Prostate gland (tissue), 2 donors: ENCODE measurements around the gene PTGR2. TPM values are rescaled to one million over a fixed set of nuclear protein-coding genes. Genes with fewer than 3 reads are reported as not detected.

Source experiments
- DNase-seq: peaks from one replicate; pipeline ENCODE4 v3.0.0-alpha.2; 2019; ENCODE audit warnings: low spot score
- H3K27ac ChIP-seq, 2 donors: fragments of 200-600 bp; sonication (generic); 2 replicates each; pipeline ENCODE4 v1.5.1; 2017 to 2019
- H3K27me3 ChIP-seq: fragments of 200-600 bp; sonication (generic); replicated peaks from 2 replicates; pipeline ENCODE4 v1.5.1; 2019; ENCODE audit not compliant: insufficient read depth
- H3K36me3 ChIP-seq, 2 donors: fragments of 200-600 bp; sonication (generic); 1 replicate in 1 of 2; 2 replicates in 1 of 2; pipeline versions ENCODE4 v1.5.1 to v1.8.1; 2017 to 2019
- H3K4me1 ChIP-seq: fragments of 200-600 bp; sonication (generic); replicated peaks from 2 replicates; pipeline ENCODE4 v1.5.1; 2019
- H3K4me3 ChIP-seq, 2 donors: fragments of 200-600 bp; sonication (generic); 2 replicates each; pipeline ENCODE4 v1.5.1; 2017 to 2019
- H3K9me3 ChIP-seq: fragments of 200-600 bp; sonication (generic); 2 replicates; pipeline ENCODE4 v1.5.1; 2017
- CTCF ChIP-seq, 4 experiments: fragments of 200-600 bp in 2 of 4; fragments of 450-650 bp in 2 of 4; sonication (generic) in 2 of 4; IDR thresholded peaks; 1 replicate in 3 of 4; 2 replicates in 1 of 4; pipeline ENCODE4 v1.5.1; 2016 to 2019; ENCODE audit warnings: antibody characterized with exemption in 4 of 4, mild to moderate bottlenecking in 2 of 4, moderate library complexity in 2 of 4
- POLR2A ChIP-seq: fragments of 450-650 bp; IDR thresholded peaks from one replicate; pipeline ENCODE4 v1.6.1; 2016; ENCODE audit warnings: antibody characterized with exemption, mild to moderate bottlenecking
- POLR2AphosphoS5 ChIP-seq: sonication (generic); formaldehyde crosslinking; IDR thresholded peaks from one replicate; pipeline ENCODE4 v1.6.1; 2017; ENCODE audit warnings: antibody characterized with exemption
- WGBS: methylation state at CpG from one replicate; pipeline ENCODE4 v1.1.5; 2018; 5-methylcytosine and 5-hydroxymethylcytosine counted together
- intact Hi-C: fragments of 100-400 bp; cut with DNase I; formaldehyde crosslinking; loops from one replicate; pipeline ENCODE4 v1.14.2; 2022
- total RNA-seq, 2 donors: library from RNA; depleted of rRNA; stranded (reverse); fragments of >200 nt; gene quantifications; one replicate each; pipeline ENCODE4 v1.1.0, GENCODE V29; 2016

The PTGR2 gene
- total RNA-seq, 2 donors from 2014 or later, result 10.7 to 13.6 TPM

DNA sequence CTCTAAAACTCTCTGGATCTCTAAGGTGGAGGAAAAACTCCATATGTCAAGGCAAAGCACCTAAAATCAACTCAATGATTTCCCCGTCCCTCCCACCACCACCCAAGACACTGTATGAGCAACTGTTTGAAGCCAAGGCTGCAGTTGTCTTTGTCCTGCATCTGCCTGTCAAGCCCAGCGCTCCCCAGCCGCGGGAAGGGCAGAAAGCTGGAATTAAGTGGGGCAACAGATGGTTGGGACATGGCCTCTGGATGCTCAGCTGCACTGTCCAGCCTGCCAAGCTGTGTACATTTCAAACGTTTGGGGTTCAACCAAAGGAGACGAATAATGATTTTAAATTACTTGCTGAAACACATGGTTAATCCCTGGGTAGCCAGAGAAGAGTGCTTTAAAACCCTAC lies 42.2 kb upstream of the PTGR2 start:
- H3K27me3 ChIP-seq, result no peaks in the 10 kb centered on the region
- H3K4me1 ChIP-seq, result no peaks in the 10 kb centered on the region
- no peaks in the 10 kb centered on the region for H3K9me3 ChIP-seq
- no peak for DNase-seq
- intact Hi-C loops, result no loop called here
- WGBS, result 68% methylated on average over 6 of the region's 6 CpGs
- TF ChIP-seq POLR2AphosphoS5, result no peak
- TF ChIP-seq POLR2A, result no peak
- no peak for TF ChIP-seq CTCF (IDR thresholded peaks at IDR 0.05)
- no peak overlapping the region for H3K27ac ChIP-seq
- H3K4me3 ChIP-seq, result no peak overlapping the region
- H3K36me3 ChIP-seq, result no peaks in the 10 kb centered on the region

DNA sequence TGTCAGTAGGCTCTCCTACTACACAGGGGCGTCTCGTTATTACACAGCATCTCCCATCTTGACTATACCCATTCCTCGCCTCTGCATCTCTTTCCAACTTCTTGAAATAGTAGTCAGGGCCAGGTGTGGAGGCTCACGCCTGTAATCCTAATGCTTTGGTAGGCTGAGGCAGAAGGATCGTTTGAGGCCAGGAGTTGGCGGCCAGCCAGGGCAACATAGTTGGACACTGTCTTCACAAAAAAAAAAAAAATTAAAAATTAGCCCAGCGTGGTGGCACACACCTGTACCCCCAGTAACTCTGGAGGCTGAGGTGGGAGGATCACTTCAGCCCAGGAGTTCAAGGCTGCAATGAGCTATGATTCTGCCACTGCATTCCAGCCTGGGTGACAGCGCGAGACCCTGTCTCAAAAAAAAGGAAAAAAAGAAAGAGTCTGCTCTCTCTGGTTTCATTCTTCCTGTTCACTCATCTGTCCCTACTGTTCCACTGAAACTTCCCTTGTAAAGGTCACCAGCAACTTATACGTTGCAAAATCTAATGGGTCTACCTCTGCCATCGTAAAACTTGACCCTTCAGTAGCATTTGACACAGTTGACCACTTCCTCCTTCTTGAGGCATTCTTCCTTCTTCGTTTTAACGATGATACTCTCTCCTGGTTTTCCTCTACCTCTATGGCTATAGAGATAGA lies 41.0 kb upstream of the PTGR2 start:
- intact Hi-C loops, result no loop called here
- Histone ChIP-seq H3K9me3 (no peaks in the 10 kb centered on the region), H3K4me1 (no peaks in the 10 kb centered on the region), H3K36me3 (no peaks in the 10 kb centered on the region), H3K4me3 (no peak overlapping the region), H3K27me3 (no peaks in the 10 kb centered on the region), H3K27ac (no peak overlapping the region)
- TF ChIP-seq CTCF (IDR thresholded peaks at IDR 0.05) (no peak), POLR2A (no peak), POLR2AphosphoS5 (no peak)
- 82% methylated on average over 13 of the region's 13 CpGs for WGBS
- DNase-seq, result no peak

DNA sequence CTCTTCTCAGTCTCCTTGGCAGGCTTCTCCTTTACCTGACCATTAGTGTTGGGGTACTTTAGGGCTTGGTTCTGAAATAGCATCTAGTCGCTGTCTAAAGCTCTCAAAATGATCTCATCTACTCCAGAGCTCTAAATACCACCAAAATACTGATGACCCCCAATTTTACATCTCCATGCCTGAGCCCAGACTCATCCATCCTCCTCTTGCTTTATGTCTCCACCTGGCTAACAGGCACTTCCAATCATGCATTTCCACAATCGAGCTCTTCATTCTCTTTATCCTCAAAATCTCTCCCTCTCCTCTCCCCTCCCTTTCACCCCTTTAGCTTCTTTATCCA lies 40.5 kb upstream of the PTGR2 start:
- 79% methylated on average over 2 of the region's 2 CpGs for WGBS
- Histone ChIP-seq H3K4me1 (no peaks in the 10 kb centered on the region), H3K4me3 (no peak overlapping the region), H3K27ac (no peak overlapping the region), H3K9me3 (no peaks in the 10 kb centered on the region), H3K27me3 (no peaks in the 10 kb centered on the region), H3K36me3 (no peaks in the 10 kb centered on the region)
- TF ChIP-seq CTCF (IDR thresholded peaks at IDR 0.05) (no peak), POLR2AphosphoS5 (no peak), POLR2A (no peak)
- DNase-seq, result no peak
- intact Hi-C loops, result no loop called here

DNA sequence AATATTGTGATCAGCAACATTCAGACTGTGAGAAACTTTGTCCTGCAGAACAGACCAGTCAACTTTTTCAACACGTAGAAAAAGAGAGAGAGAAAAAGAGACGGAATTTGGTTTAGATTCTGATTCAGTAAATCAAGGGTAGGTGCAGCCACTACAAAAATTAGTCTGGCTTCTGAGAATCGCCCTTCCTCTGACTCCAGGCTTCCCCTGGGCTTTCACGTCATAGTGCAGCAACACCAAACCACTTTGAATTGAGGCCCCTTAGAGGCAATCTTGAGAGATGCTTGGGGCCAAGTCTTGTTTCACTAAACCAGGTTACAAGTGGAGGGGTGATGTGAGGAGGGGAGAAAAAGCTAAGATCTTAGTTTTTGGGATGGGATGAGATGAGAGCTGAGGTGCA lies 37.5 kb upstream of the PTGR2 start:
- no peaks in the 10 kb centered on the region for H3K9me3 ChIP-seq

More for the DNA sequence above, 37.5 kb upstream of the PTGR2 start:
- Histone ChIP-seq H3K4me3 (no peak overlapping the region), H3K27me3 (no peaks in the 10 kb centered on the region), H3K27ac (no peak overlapping the region), H3K36me3 (no peaks in the 10 kb centered on the region), H3K4me1 (no peaks in the 10 kb centered on the region)
- TF ChIP-seq CTCF (IDR thresholded peaks at IDR 0.05) (no peak), POLR2A (no peak), POLR2AphosphoS5 (no peak)
- no peak for DNase-seq
- WGBS, result 84% methylated on average over 4 of the region's 4 CpGs
- intact Hi-C loops, result no loop called here
